GM19468 (cell line): ENCODE measurements around the gene IFT74.
"Not testable (repeated sequence)": the region's sequence is repeated elsewhere in the genome, so short reads cannot be mapped to it uniquely, and the experiment has no call there.

ENCODE experiments used
- ATAC-seq: cut with Tn5 transposase; IDR thresholded peaks from one replicate; pipeline ENCODE4 v1.9.1; 2021; ENCODE audit warnings: mild to moderate bottlenecking, moderate library complexity, moderate number of reproducible peaks; ENCODE audit not compliant: unreplicated experiment; ENCODE audit errors: extremely low read depth

The IFT74 gene

GRCh38 chr9:27059412-27059811 lies 103.2 kb downstream of the IFT74 start:
- ATAC-seq = no peak

GRCh38 chr9:27059907-27060306 lies 103.7 kb downstream of the IFT74 start:
- no peak for ATAC-seq

GRCh38 chr9:27065288-27065687 lies 109.1 kb downstream of the IFT74 start:
- ATAC-seq = no peak

GRCh38 chr9:27073841-27074728 lies 117.9 kb downstream of the IFT74 start:
- no peak for ATAC-seq

- ATAC-seq = no peak
Measured at GRCh38 chr9:27078685-27079084, 122.5 kb downstream of the IFT74 start.

- ATAC-seq = no peak
Measured at GRCh38 chr9:27085456-27085855, 129.2 kb downstream of the IFT74 start.

GRCh38 chr9:27086818-27087680 lies 130.8 kb downstream of the IFT74 start:
- no peak for ATAC-seq

- no peak for ATAC-seq
Measured at GRCh38 chr9:27088981-27089380, 132.8 kb downstream of the IFT74 start.

- no peak for ATAC-seq
Measured at GRCh38 chr9:27089706-27090105, 133.5 kb downstream of the IFT74 start.

- no peak for ATAC-seq
Measured at GRCh38 chr9:27090231-27090630, 134.0 kb downstream of the IFT74 start.

- no peak for ATAC-seq
Measured at GRCh38 chr9:27090711-27091110, 134.5 kb downstream of the IFT74 start.

GRCh38 chr9:27092496-27092895 lies 136.3 kb downstream of the IFT74 start:
- not testable (repeated sequence) for ATAC-seq

GRCh38 chr9:27093384-27094067 lies 137.3 kb downstream of the IFT74 start:
- ATAC-seq = not testable (repeated sequence)

GRCh38 chr9:27094640-27095298 lies 138.6 kb downstream of the IFT74 start:
- ATAC-seq = no peak

GRCh38 chr9:27107241-27107640 lies 151.0 kb downstream of the IFT74 start:
- ATAC-seq = no peak

- ATAC-seq = no peak
Measured at GRCh38 chr9:27108981-27109541, 152.8 kb downstream of the IFT74 start, which contains the start of gene TEK. TEK (plus strand) TSS chr9:27109225; CDS start chr9:27109591, 366 bp downstream.

GRCh38 chr9:27109621-27110020 lies 153.4 kb downstream of the IFT74 start:
- ATAC-seq = no peak

- ATAC-seq = no peak
Measured at GRCh38 chr9:27110181-27110580, 154.0 kb downstream of the IFT74 start.

- no peak for ATAC-seq
Measured at GRCh38 chr9:27112235-27112634, 156.0 kb downstream of the IFT74 start.
